Smooth muscle cell (in vitro differentiated cells): ENCODE data around the gene TNS3. TPM values are rescaled to one million over a fixed set of nuclear protein-coding genes. Genes with fewer than 3 reads are reported as not detected.

Experiments used
- DNase-seq: peaks from one replicate; lab custom pipeline; 2025; ENCODE audit not compliant: unreplicated experiment; lab: John Stamatoyannopoulos, UW
- H2AFZ ChIP-seq: fragments of 200-600 bp; sonication (generic); 2 replicates; pipeline ENCODE4 v1.6.0; 2016; ENCODE audit warnings: antibody characterized with exemption, low read depth, mild to moderate bottlenecking
- H3F3A ChIP-seq: fragments of 200-600 bp; sonication (generic); 2 replicates; pipeline ENCODE4 v1.6.0; 2017; ENCODE audit warnings: antibody characterized with exemption, low read depth
- H3K27ac ChIP-seq: fragments of 200-600 bp; sonication (generic); 2 replicates; pipeline ENCODE4 v1.5.1; 2016; ENCODE audit warnings: low read depth, mild to moderate bottlenecking
- H3K27me3 ChIP-seq: fragments of 200-600 bp; sonication (generic); 2 replicates; pipeline ENCODE4 v1.6.1; 2016; ENCODE audit warnings: low read depth, mild to moderate bottlenecking
- H3K36me3 ChIP-seq: fragments of 200-600 bp; sonication (generic); 2 replicates; pipeline ENCODE4 v1.5.1; 2016; ENCODE audit warnings: low read depth
- H3K4me1 ChIP-seq: fragments of 200-600 bp; sonication (generic); 2 replicates; pipeline ENCODE4 v1.5.1; 2016; ENCODE audit warnings: low read depth
- H3K4me2 ChIP-seq: fragments of 200-600 bp; sonication (generic); 2 replicates; pipeline ENCODE4 v1.6.0; 2016; ENCODE audit warnings: mild to moderate bottlenecking
- H3K4me3 ChIP-seq: fragments of 200-600 bp; sonication (generic); 2 replicates; pipeline ENCODE4 v1.5.1; 2016; ENCODE audit warnings: mild to moderate bottlenecking
- H3K79me2 ChIP-seq: fragments of 200-600 bp; sonication (generic); 2 replicates; pipeline ENCODE4 v1.6.0; 2016; ENCODE audit warnings: low read depth, mild to moderate bottlenecking
- H3K9ac ChIP-seq: fragments of 200-600 bp; sonication (generic); 2 replicates; pipeline ENCODE4 v1.6.0; 2016; ENCODE audit warnings: low read depth
- H3K9me3 ChIP-seq: fragments of 200-600 bp; sonication (generic); replicated peaks from 2 replicates; pipeline ENCODE4 v1.5.1; 2016; ENCODE audit warnings: low read depth
- H4K20me1 ChIP-seq: fragments of 200-600 bp; sonication (generic); 2 replicates; pipeline ENCODE4 v1.6.0; 2016; ENCODE audit warnings: low read depth
- CTCF ChIP-seq: fragments of 200-600 bp; sonication (generic); IDR thresholded peaks from 2 replicates; pipeline ENCODE4 v1.5.1; 2017; ENCODE audit warnings: borderline replicate concordance, mild to moderate bottlenecking, antibody characterized with exemption; ENCODE audit not compliant: insufficient read depth, poor library complexity, severe bottlenecking
- WGBS: methylation state at CpG from one replicate; pipeline ENCODE4 v1.1.7; 2016; ENCODE audit warnings: low lambda C conversion rate; 5-methylcytosine and 5-hydroxymethylcytosine counted together
- polyA plus RNA-seq: library from polyadenylated mRNA; unstranded; fragments of >200 nt; fragmentation: Nextera tagmentation; extraction: Ambion mirVana; gene quantifications from 2 replicates; pipeline ENCODE4 v1.2.1, GENCODE V29; 2016
- total RNA-seq: library from RNA; depleted of rRNA; stranded (reverse); fragments of >200 nt; gene quantifications from 2 replicates; pipeline ENCODE4 v1.2.3, GENCODE V29; 2014

Gene TNS3
- total and polyA plus RNA-seq, 2 experiments from 2014 or later: 32.6 to 50.5 TPM

GRCh38 chr7:47314728-47315607 is 266.9 kb downstream of the TNS3 start:
- H3K27ac ChIP-seq: peak overlapping the region; percentile 85
- H3K9ac ChIP-seq: peak overlapping the region; percentile 14
- DNase-seq: no peak
- H3K79me2 ChIP-seq: peaks cover 60% of the 10 kb centered on the region
- H2AFZ ChIP-seq: no peak overlapping the region
- peaks cover 36% of the 10 kb centered on the region for H4K20me1 ChIP-seq
- H3K4me2 ChIP-seq: peak overlapping the region; percentile 67
- H3K4me1 ChIP-seq: peaks cover 14% of the 10 kb centered on the region
- WGBS: 52% methylated on average over 29 of the region's 29 CpGs
- peaks cover 3% of the 10 kb centered on the region for H3K36me3 ChIP-seq
- TF ChIP-seq CTCF: no peak
- H3K9me3 ChIP-seq: no peaks in the 10 kb centered on the region
- H3K27me3 ChIP-seq: no peaks in the 10 kb centered on the region
- no peak overlapping the region for H3K4me3 ChIP-seq
- H3F3A ChIP-seq: peaks cover 9% of the 10 kb centered on the region

DNA sequence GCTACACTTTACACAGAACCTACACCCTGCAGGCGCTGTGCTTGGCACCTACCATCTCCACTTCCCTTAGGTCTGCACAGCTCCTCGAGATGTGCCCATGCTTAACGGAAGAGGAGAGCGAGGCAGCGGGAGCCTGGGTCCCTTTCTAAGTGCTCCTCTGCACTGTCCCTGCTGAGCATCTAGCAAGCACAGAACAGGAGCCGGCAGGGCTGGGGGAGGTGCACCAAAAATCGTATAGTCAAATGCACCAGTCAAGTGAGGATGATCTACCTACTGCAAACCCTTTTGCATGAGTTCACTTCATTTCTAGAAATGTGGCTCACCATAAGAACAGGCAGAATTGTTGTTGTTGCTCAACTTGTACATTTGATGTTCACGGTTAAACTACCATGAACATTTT is 267.7 kb downstream of the TNS3 start:
- H2AFZ ChIP-seq: no peak overlapping the region
- peaks cover 58% of the 10 kb centered on the region for H3K79me2 ChIP-seq
- H4K20me1 ChIP-seq: peaks cover 40% of the 10 kb centered on the region
- 88% methylated on average over 8 of the region's 8 CpGs for WGBS
- H3K4me2 ChIP-seq: peak overlapping the region; percentile 67
- peak overlapping the region; percentile 85 for H3K27ac ChIP-seq
- no peak for DNase-seq
- H3F3A ChIP-seq: peaks cover 9% of the 10 kb centered on the region
- H3K4me3 ChIP-seq: no peak overlapping the region
- no peaks in the 10 kb centered on the region for H3K27me3 ChIP-seq
- H3K9ac ChIP-seq: no peak overlapping the region
- no peaks in the 10 kb centered on the region for H3K9me3 ChIP-seq
- H3K36me3 ChIP-seq: peaks cover 3% of the 10 kb centered on the region
- TF ChIP-seq CTCF: no peak
- H3K4me1 ChIP-seq: peaks cover 14% of the 10 kb centered on the region

DNA sequence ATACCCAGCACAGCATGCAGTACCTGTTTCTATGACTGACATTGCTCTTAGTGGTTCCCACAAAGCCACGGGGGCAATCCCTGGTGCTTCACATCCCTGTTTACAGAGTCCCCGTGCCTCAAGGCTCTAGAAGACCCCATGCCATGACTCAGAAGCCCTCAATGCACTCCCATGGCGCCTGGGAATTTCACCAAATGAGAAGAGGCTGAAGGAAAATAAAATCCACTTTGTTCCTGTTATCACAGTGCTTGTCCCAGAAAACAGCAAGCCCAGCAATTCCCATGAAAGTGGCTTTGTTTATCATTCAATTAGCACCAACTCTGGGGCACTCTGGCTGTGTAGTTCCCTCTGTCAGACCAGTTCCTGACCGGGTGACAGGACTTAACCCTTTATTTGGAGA is 268.3 kb downstream of the TNS3 start:
- peaks cover 9% of the 10 kb centered on the region for H3F3A ChIP-seq
- TF ChIP-seq CTCF: no peak
- peaks cover 3% of the 10 kb centered on the region for H3K36me3 ChIP-seq
- H3K4me1 ChIP-seq: peaks cover 14% of the 10 kb centered on the region
- no peak overlapping the region for H3K27ac ChIP-seq
- H3K79me2 ChIP-seq: peaks cover 56% of the 10 kb centered on the region
- H3K9me3 ChIP-seq: no peaks in the 10 kb centered on the region
- H4K20me1 ChIP-seq: peaks cover 40% of the 10 kb centered on the region
- H3K27me3 ChIP-seq: no peaks in the 10 kb centered on the region
- no peak overlapping the region for H2AFZ ChIP-seq
- no peak overlapping the region for H3K4me2 ChIP-seq
- no peak for DNase-seq
- no peak overlapping the region for H3K4me3 ChIP-seq
- WGBS: 35% methylated on average over 4 of the region's 4 CpGs
- H3K9ac ChIP-seq: no peak overlapping the region
